GM12878 (cell line): ENCODE data around the gene MGME1. TPM values are rescaled to one million over a fixed set of nuclear protein-coding genes. Genes with fewer than 3 reads are reported as not detected.
A peak's percentile ranks its signal among the peaks of the same experiment; 100 is the strongest.

Experiments used
- ATAC-seq: fragments of 200-7000 bp; cut with Tn5 transposase; 3 replicates; pipeline ENCODE4 v1.9.1; 2020; ENCODE audit warnings: mild to moderate bottlenecking, moderate library complexity
- BruUV-seq: library from RNA; stranded (reverse); fragments of 400-500 nt; replicated peaks from 2 replicates; lab custom pipeline; 2021; lab: Mats Ljungman, UMichigan
- CTCF ChIA-PET: fragments of 300-600 bp; sonication (Branson Sonifier 250); formaldehyde crosslinking; extraction: SDS; loops from one replicate; lab custom pipeline; 2021; ENCODE audit warnings: inconsistent platforms; lab: Yijun Ruan, JAX
- POLR2A ChIA-PET: fragments of 350-600 bp; formaldehyde crosslinking; extraction: SDS; loops from one replicate; lab custom pipeline; 2021; ENCODE audit warnings: inconsistent platforms; lab: Charles Lee
- RAD21 ChIA-PET: fragments of 300-600 bp; sonication (Branson Sonifier 250); formaldehyde crosslinking; loops from one replicate; lab custom pipeline; 2023; ENCODE audit warnings: antibody characterized with exemption; ENCODE audit not compliant: unreplicated experiment; lab: Charles Lee
- SMC1A ChIA-PET: fragments of 300-600 bp; sonication (Branson Sonifier 250); formaldehyde crosslinking; loops from one replicate; lab custom pipeline; 2023; ENCODE audit not compliant: unreplicated experiment, uncharacterized antibody; lab: Charles Lee
- DNase-seq: peaks from one replicate; pipeline ENCODE4 v3.0.0-alpha.2; 2011; ENCODE audit warnings: low read depth, low spot score
- FAIRE-seq: peaks from 3 replicates; lab custom pipeline; 2011; peaks lifted over from hg19 to GRCh38; lab: Jason Lieb, UNC
- H2AFZ ChIP-seq: 2 replicates; pipeline ENCODE4 v1.6.0; 2011; ENCODE audit warnings: low read depth, low read length, control low read depth; ENCODE audit not compliant: control insufficient read depth
- H3K27ac ChIP-seq: 2 replicates; pipeline ENCODE4 v1.5.1; 2011; ENCODE audit warnings: control low read depth; ENCODE audit not compliant: control insufficient read depth, insufficient read depth
- H3K27me3 ChIP-seq, 2 experiments: replicated peaks in 1 of 2; 2 replicates each; pipeline versions ENCODE4 v1.6.0 to v1.6.1; 2011; ENCODE audit warnings: low read length in 1 of 2; ENCODE audit not compliant: control insufficient read depth in 2 of 2, insufficient read depth in 2 of 2
- H3K36me3 ChIP-seq, 2 experiments: 2 replicates each; pipeline ENCODE4 v1.5.1; 2011; ENCODE audit warnings: low read length in 1 of 2; ENCODE audit not compliant: control insufficient read depth in 2 of 2, insufficient read depth in 2 of 2
- H3K4me1 ChIP-seq: 2 replicates; pipeline ENCODE4 v1.6.1; 2011; ENCODE audit warnings: mild to moderate bottlenecking, low read length, moderate library complexity, mixed read lengths; ENCODE audit not compliant: control insufficient read depth, insufficient read depth
- H3K4me2 ChIP-seq: 2 replicates; pipeline ENCODE4 v1.6.0; 2011; ENCODE audit warnings: control low read depth; ENCODE audit not compliant: control insufficient read depth, insufficient read depth
- H3K4me3 ChIP-seq: fragments of 200-600 bp; sonication (generic); 2 replicates; pipeline ENCODE4 v1.5.1; 2016
- H3K79me2 ChIP-seq: 2 replicates; pipeline ENCODE4 v1.6.0; 2011; ENCODE audit warnings: low read length; ENCODE audit not compliant: control insufficient read depth, insufficient read depth
- H3K9ac ChIP-seq: 2 replicates; pipeline ENCODE4 v1.8.0; 2011; ENCODE audit warnings: low read length, control low read depth, mixed read lengths; ENCODE audit not compliant: control insufficient read depth, insufficient read depth
- H3K9me3 ChIP-seq: replicated peaks from 3 replicates; pipeline ENCODE4 v1.5.1; 2011; ENCODE audit warnings: mild to moderate bottlenecking, low read length; ENCODE audit not compliant: control insufficient read depth, insufficient read depth
- H4K20me1 ChIP-seq: 2 replicates; pipeline ENCODE4 v1.6.0; 2011; ENCODE audit not compliant: control insufficient read depth, insufficient read depth
- ASH2L ChIP-seq: fragments of 300-600, 200-600 bp; sonication (generic); IDR thresholded peaks from 2 replicates; pipeline ENCODE4 v1.6.1; 2017; ENCODE audit warnings: low read depth, mild to moderate bottlenecking, borderline replicate concordance
- ATF7 ChIP-seq: fragments of 450-650 bp; IDR thresholded peaks from 2 replicates; pipeline ENCODE4 v1.6.1; 2016; ENCODE audit warnings: low read depth, mild to moderate bottlenecking
- BRCA1 ChIP-seq: IDR thresholded peaks from 2 replicates; pipeline ENCODE4 v1.6.1; 2011; ENCODE audit warnings: low read depth, low read length, improper control_type of control experiment
- CHD2 ChIP-seq: IDR thresholded peaks from 2 replicates; pipeline ENCODE4 v1.6.1; 2011; ENCODE audit warnings: low read depth, low read length, improper control_type of control experiment, borderline replicate concordance
- CREM ChIP-seq: IDR thresholded peaks from 2 replicates; pipeline ENCODE4 v1.6.1; 2014; ENCODE audit warnings: antibody characterized with exemption, low read depth
- CTCF ChIP-seq, 3 experiments: IDR thresholded peaks in 2 of 3; conservative IDR thresholded peaks in 1 of 3; 2 replicates each; pipeline ENCODE4 v1.5.1; 2011; ENCODE audit warnings: low read depth in 3 of 3, low read length in 3 of 3, mild to moderate bottlenecking in 3 of 3, control low read depth in 2 of 3, moderate library complexity in 2 of 3, inconsistent platforms in 1 of 3, mixed read lengths in 1 of 3; ENCODE audit not compliant: control insufficient read depth in 2 of 3, insufficient read depth in 1 of 3; ENCODE audit errors: extremely low read depth in 1 of 3
- JUNB ChIP-seq: IDR thresholded peaks from 2 replicates; pipeline ENCODE4 v1.6.1; 2016; ENCODE audit warnings: antibody characterized with exemption, mild to moderate bottlenecking
- POU2F2 ChIP-seq: IDR thresholded peaks from 3 replicates; pipeline ENCODE4 v1.6.1; 2011; ENCODE audit warnings: low read depth, mild to moderate bottlenecking, low read length, borderline replicate concordance
- RCOR1 ChIP-seq: conservative IDR thresholded peaks from 2 replicates; pipeline ENCODE4 v1.6.1; 2012; ENCODE audit warnings: low read depth, low read length, improper control_type of control experiment
- SIN3A ChIP-seq: IDR thresholded peaks from 2 replicates; pipeline ENCODE4 v1.6.1; 2012; ENCODE audit warnings: low read depth, low read length, improper control_type of control experiment
- SKIL ChIP-seq: fragments of 450-650 bp; IDR thresholded peaks from 2 replicates; pipeline ENCODE4 v1.6.1; 2017; ENCODE audit warnings: mild to moderate bottlenecking, low read depth, inconsistent platforms; ENCODE audit not compliant: poor library complexity, severe bottlenecking
- STAT1 ChIP-seq: fragments of 450-650 bp; conservative IDR thresholded peaks from 2 replicates; pipeline ENCODE4 v1.6.1; 2014; ENCODE audit warnings: antibody characterized with exemption, mild to moderate bottlenecking
- STAT3 ChIP-seq: IDR thresholded peaks from 2 replicates; pipeline ENCODE4 v1.6.1; 2011; ENCODE audit warnings: low read depth, low read length, improper control_type of control experiment
- SUZ12 ChIP-seq: fragments of 200-600 bp; sonication (generic); IDR thresholded peaks from one replicate; pipeline ENCODE4 v1.6.1; 2018; ENCODE audit warnings: antibody characterized with exemption, mild to moderate bottlenecking; ENCODE audit not compliant: unreplicated experiment
- TCF3 ChIP-seq: IDR thresholded peaks from 2 replicates; pipeline ENCODE4 v1.6.1; 2012; ENCODE audit warnings: low read depth, mild to moderate bottlenecking, low read length, borderline replicate concordance; ENCODE audit not compliant: insufficient read depth
- ZNF24 ChIP-seq: fragments of 450-650 bp; IDR thresholded peaks from 2 replicates; pipeline ENCODE4 v1.6.1; 2017; ENCODE audit warnings: antibody characterized with exemption, mild to moderate bottlenecking
- ZNF274 ChIP-seq: IDR thresholded peaks from one replicate; pipeline ENCODE4 v1.8.0; 2011; ENCODE audit not compliant: insufficient read length, insufficient read depth
- ZSCAN29 ChIP-seq: fragments of 450-650 bp; IDR thresholded peaks from 2 replicates; pipeline ENCODE4 v1.6.1; 2017; ENCODE audit warnings: mild to moderate bottlenecking, moderate library complexity
- WGBS: methylation state at CpG from one replicate; pipeline ENCODE4 v1.1.6; 2016; ENCODE audit warnings: low lambda C conversion rate; ENCODE audit not compliant: insufficient replicate concordance, insufficient coverage; ENCODE audit errors: missing lambda C conversion rate; 5-methylcytosine and 5-hydroxymethylcytosine counted together
- in situ Hi-C: fragments of 300-500 bp; cut with MboI; formaldehyde crosslinking; loops from 9 replicates; pipeline ENCODE4 v1.14.3; 2018; ENCODE audit warnings: mixed read lengths
- intact Hi-C: fragments of 100-400 bp; cut with micrococcal nuclease; formaldehyde crosslinking; loops from one replicate; pipeline ENCODE4 v1.14.2; 2022; ENCODE audit not compliant: unreplicated experiment
- polyA plus RNA-seq, 11 experiments: library from polyadenylated mRNA; depleted of rRNA in 4 of 11; unstranded in 6 of 11; stranded (reverse) in 5 of 11; fragments of >200 nt; fragmentation: Nextera tagmentation in 4 of 11; fragmentation: Illumina TruSeq in 1 of 11; extraction: Ambion mirVana in 4 of 11; extraction: Trizol in 1 of 11; gene quantifications; 1 replicate in 1 of 11; 2 replicates in 10 of 11; pipeline versions ENCODE4 v1.2.1 to v1.2.3, GENCODE V29; 2011 to 2016; ENCODE audit warnings: inconsistent platforms in 2 of 11, missing spikeins in 2 of 11, low read depth in 1 of 11
- total RNA-seq, 4 experiments: library from RNA; depleted of rRNA in 3 of 4; stranded (reverse); fragments of >200 nt in 3 of 4; fragmentation: Illumina TruSeq in 1 of 4; extraction: Trizol in 1 of 4; gene quantifications; 2 replicates each; pipeline versions ENCODE4 v1.2.1 to v1.2.3, GENCODE V29; 2013 to 2021
- TF ChIP-seq, protein P1 (sequence below): fragments of 450-650 bp; conservative IDR thresholded peaks from 2 replicates; pipeline ENCODE4 v1.6.1; 2017; ENCODE audit warnings: mild to moderate bottlenecking, moderate library complexity

Gene MGME1
- total and polyA plus RNA-seq, 10 of the 15 experiments (the other 5 are each of a cell fraction or from before 2014, with no cell fraction given), result 13.4 to 44.8 (median 30.6) TPM

DNA sequence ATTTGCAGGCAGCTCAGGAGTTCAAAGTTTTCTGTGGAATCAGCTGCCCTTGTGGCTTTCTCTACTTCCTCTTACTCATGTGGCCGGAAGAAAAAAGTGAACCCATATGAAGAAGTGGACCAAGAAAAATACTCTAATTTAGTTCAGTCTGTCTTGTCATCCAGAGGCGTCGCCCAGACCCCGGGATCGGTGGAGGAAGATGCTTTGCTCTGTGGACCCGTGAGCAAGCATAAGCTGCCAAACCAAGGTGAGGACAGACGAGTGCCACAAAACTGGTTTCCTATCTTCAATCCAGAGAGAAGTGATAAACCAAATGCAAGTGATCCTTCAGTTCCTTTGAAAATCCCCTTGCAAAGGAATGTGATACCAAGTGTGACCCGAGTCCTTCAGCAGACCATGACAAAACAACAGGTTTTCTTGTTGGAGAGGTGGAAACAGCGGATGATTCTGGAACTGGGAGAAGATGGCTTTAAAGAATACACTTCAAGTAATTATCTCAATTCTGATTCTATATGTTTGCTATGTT is 1.1 kb downstream of the MGME1 start:
- H4K20me1 ChIP-seq, result no peaks in the 10 kb centered on the region
- H3K79me2 ChIP-seq, result peaks cover 98% of the 10 kb centered on the region
- peak overlapping the region; percentile 99 for H3K9ac ChIP-seq
- intact Hi-C loops, result loop anchor here (2.0 kb wide), 2 partner anchors 23 to 287 kb away; partner anchors contain the start of gene RRBP1
- H3K27ac ChIP-seq, result peak overlapping the region; percentile 98
- H3K4me3 ChIP-seq, result peak overlapping the region; percentile 96
- ChIA-PET POLR2A (interaction anchor here (2.1 to 3.0 kb wide), 2 partner anchors 13 to 34 kb away, joined by 9 to 38 read pairs; no protein-coding TSS in a partner anchor), RAD21 (interaction anchor here (1.2 to 5.3 kb wide), 6 partner anchors 9 to 288 kb away, joined by 3 to 31 read pairs (median 8); no protein-coding TSS in a partner anchor), SMC1A (interaction anchor here (0.9 to 5.5 kb wide), 6 partner anchors 11 to 168 kb away, joined by 3 to 41 read pairs (median 10); no protein-coding TSS in a partner anchor), CTCF (interaction anchor here (1.9 to 7.4 kb wide), 4 partner anchors 8 to 26 kb away, joined by 5 to 88 read pairs (median 8); no protein-coding TSS in a partner anchor)
- H3K27me3 ChIP-seq, result no peaks in the 10 kb centered on the region
- in situ Hi-C loops, result no loop called here
- no peak for FAIRE-seq
- no peak for DNase-seq
- WGBS, result 0% methylated on average over 9 of the region's 9 CpGs
- peak overlapping the region; percentile 8; the same call in 1 of the 2 replicates for H2AFZ ChIP-seq
- peak overlapping the region; percentile 64 for H3K4me2 ChIP-seq
- no peaks in the 10 kb centered on the region for H3K9me3 ChIP-seq
- H3K4me1 ChIP-seq, result no peaks in the 10 kb centered on the region; the same call in 1 of the 2 replicates
- no peaks in the 10 kb centered on the region for H3K36me3 ChIP-seq
- peak; percentile 9 for ATAC-seq
- BruUV-seq, result TSS peak; percentile 67
- TF ChIP-seq TCF3, result no peak
- TF ChIP-seq STAT1, result no peak
- TF ChIP-seq JUNB, result peak; percentile 20; the same call in 1 of the 2 replicates
- TF ChIP-seq STAT3, result no peak
- no peak for TF ChIP-seq SUZ12
- TF ChIP-seq ZNF24, result no peak
- no peak for TF ChIP-seq ATF7
- TF ChIP-seq SKIL, result no peak
- no peak for TF ChIP-seq BRCA1
- peak; percentile 46; the same call in 1 of the 2 replicates for TF ChIP-seq SIN3A
- TF ChIP-seq CHD2, result no peak
- TF ChIP-seq ASH2L, result no peak
- TF ChIP-seq CTCF (IDR thresholded peaks at IDR 0.05 in 2 of 3, conservative IDR thresholded peaks at IDR 0.05 in 1 of 3; ENCODE audit: control insufficient read depth in 2 of 3, extremely low read depth in 1 of 3, insufficient read depth in 1 of 3, low read depth in 3 of 3, low read length in 3 of 3), result no peak
- no peak for TF ChIP-seq ZNF274
- no peak for TF ChIP-seq CREM
- TF ChIP-seq RCOR1, result no peak
- TF ChIP-seq, protein P1, sequence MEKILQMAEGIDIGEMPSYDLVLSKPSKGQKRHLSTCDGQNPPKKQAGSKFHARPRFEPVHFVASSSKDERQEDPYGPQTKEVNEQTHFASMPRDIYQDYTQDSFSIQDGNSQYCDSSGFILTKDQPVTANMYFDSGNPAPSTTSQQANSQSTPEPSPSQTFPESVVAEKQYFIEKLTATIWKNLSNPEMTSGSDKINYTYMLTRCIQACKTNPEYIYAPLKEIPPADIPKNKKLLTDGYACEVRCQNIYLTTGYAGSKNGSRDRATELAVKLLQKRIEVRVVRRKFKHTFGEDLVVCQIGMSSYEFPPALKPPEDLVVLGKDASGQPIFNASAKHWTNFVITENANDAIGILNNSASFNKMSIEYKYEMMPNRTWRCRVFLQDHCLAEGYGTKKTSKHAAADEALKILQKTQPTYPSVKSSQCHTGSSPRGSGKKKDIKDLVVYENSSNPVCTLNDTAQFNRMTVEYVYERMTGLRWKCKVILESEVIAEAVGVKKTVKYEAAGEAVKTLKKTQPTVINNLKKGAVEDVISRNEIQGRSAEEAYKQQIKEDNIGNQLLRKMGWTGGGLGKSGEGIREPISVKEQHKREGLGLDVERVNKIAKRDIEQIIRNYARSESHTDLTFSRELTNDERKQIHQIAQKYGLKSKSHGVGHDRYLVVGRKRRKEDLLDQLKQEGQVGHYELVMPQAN, result peak; percentile 78
- TF ChIP-seq ZSCAN29, result no peak
- no peak for TF ChIP-seq POU2F2
